GM10847 (cell line): Measurements from ENCODE around the gene ABHD2.

Experiments used
- POLR2A ChIP-seq: IDR thresholded peaks from 2 replicates; pipeline ENCODE4 v1.6.1; 2011; ENCODE audit not compliant: insufficient read length; ENCODE audit errors: extremely low read depth

ABHD2 gene

DNA sequence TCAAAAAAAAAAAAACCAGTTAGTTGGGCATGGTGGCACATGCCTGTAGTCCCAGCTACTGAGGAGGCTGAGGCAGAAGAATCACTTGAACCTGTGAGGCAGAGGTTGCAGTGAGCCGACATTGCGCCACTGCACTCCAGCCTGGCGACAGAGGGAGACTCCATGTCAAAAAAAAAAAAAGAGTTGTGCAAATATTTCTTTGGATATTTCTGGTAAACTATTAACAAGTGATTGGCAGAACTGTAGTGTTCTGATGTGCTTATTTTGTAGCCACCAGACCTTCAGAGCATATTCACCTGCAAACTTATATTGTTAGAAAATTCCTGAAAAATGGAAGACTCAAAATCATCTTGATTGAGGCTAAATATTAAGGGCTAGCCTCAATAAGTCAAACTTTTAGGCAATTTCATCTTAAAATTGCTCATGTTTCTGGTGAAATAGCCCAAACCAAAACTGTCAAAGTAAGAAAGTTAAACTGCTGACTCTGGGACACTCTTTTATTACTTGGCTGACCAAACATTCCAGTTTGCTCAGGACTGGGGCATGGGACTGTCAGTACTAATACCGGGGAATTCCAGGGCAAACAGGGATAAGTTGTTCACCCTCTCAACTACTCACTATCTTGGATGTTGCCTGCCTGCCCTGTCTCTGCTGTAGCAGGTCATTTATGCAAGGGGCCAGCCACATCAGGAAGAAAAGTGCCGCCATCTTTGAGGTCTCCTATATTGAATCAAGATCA lies 37.0 kb downstream of the ABHD2 start:
- TF ChIP-seq POLR2A = no peak

DNA sequence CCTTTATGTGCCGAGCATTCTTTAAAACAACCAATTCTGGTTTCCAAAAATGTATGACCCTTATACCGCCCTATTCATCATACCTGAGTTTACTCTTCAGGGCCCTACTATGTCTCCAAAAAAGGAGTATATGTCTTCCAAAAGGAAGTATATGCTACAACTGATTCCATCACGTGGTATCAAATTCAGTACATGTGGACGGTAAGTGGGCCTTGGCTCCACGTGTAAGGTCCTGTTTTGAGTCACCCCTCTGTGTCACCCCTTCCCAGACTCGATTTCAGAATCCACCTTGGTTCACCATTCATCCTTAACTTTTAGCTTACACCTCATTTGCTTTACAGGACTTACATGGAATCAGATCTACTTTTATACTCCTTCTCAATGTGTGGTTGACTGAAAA lies 37.8 kb downstream of the ABHD2 start:
- TF ChIP-seq POLR2A = no peak

GRCh38 chr15:89127054-89127702 lies 38.9 kb downstream of the ABHD2 start:
- TF ChIP-seq POLR2A = no peak

GRCh38 chr15:89128320-89129122 lies 40.3 kb downstream of the ABHD2 start:
- no peak for TF ChIP-seq POLR2A

- no peak for TF ChIP-seq POLR2A
These were observed 41.0 kb downstream of the ABHD2 start for GRCh38 chr15:89129123-89129815.

DNA sequence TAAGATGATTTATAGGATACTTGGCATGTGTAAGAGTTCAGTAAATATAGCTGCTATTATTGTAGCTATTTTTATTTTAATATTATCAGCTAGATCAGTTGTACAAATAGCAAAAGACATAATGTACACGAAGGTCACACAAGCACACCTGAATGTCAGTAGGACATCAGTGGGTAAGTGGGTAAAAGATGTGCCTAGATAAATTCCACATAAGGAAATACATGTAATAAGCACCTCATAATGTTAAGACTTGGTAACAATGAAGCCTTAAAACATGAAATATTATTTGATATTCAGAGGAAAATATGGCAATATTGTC lies 41.5 kb downstream of the ABHD2 start:
- TF ChIP-seq POLR2A = no peak

DNA sequence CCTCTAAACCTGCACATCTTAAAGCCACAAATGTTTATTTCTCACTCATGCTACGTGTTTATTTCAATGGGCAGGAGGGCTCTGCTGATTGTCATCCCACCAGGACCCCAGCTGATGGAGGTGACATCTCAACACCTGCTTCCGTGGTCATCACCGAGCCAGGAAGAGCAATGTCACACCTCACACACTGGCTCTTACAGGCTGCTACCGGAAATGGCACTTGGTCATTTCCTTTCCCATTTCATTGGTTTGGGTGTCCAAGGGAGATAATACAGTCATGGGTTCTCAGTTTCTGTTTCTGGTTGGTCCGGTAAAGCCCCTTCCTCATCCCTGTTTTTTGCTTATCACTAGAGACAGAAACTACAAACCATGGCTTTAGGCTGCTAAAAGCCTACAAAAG lies 41.9 kb downstream of the ABHD2 start:
- no peak for TF ChIP-seq POLR2A

- no peak for TF ChIP-seq POLR2A
These were observed 43.5 kb downstream of the ABHD2 start for GRCh38 chr15:89131731-89132130.

- TF ChIP-seq POLR2A = no peak
These were observed 44.6 kb downstream of the ABHD2 start for GRCh38 chr15:89132611-89133507.

GRCh38 chr15:89136078-89136806 lies 48.0 kb downstream of the ABHD2 start:
- no peak for TF ChIP-seq POLR2A

DNA sequence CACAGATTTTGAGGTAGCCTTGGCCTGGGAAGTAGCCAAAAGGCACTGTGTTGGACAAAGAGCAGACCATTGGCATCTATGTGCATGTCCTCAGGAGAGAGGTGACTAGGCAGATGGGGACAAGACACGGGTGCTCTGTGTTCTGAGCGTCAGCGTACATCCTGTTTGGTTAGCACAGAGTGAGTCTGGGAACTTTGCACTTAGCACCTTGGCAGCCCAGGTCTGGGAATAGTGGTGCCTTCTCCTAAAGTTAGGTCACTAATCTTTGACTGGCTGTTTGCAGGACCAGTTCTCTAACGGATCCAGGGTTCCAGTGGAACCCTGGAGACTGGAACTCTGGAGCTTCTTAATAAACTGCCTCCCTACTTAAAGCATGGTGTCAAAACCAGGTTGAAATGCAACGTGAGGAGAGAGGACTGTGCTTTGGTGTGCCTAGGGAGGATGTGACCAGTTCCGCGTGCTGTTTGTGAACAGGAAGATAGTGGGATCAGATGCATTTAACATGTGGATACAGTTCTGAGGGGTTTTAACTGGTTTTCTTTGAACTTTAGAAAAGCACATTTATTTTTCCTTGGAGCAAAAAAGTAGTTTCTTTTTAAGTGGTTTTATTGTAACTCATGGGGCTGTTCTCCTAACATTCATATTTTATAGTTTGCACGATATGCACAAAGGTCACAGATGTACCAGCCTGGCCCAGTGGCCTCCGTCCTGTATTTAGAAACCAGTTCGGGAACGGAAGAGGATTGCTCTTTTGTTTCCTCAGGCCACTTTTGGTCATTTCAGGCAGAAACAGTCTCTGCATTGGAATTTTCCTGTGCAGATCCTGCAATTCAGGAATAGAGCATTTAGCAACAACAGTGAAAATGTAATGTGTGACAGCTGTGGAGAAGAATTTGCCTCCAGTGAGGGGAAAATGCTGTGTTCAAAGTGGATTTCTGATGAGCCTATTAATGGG lies 48.8 kb downstream of the ABHD2 start:
- no peak for TF ChIP-seq POLR2A

- TF ChIP-seq POLR2A = no peak
These were observed 49.7 kb downstream of the ABHD2 start for GRCh38 chr15:89137926-89138325.
